K562 (cell line): ENCODE measurements around the gene AVPI1. TPM values are rescaled to one million over a fixed set of nuclear protein-coding genes. Genes with fewer than 3 reads are reported as not detected.

Experiments used
- ATAC-seq: fragments of 200-7000 bp; cut with Tn5 transposase; 3 replicates; pipeline ENCODE4 v1.9.1; 2020; ENCODE audit warnings: moderate library complexity
- BruUV-seq: library from RNA; stranded (reverse); fragments of 400-500 nt; replicated peaks from 2 replicates; lab custom pipeline; 2021; lab: Mats Ljungman, UMichigan
- CTCF ChIA-PET: fragments of 300-600 bp; formaldehyde crosslinking; extraction: SDS; loops from one replicate; lab custom pipeline; 2021; ENCODE audit warnings: low intra/inter-chr PET ratio; lab: Yijun Ruan, JAX
- POLR2A ChIA-PET: fragments of 300-600, 350-650 bp; sonication (Branson Sonifier 250); formaldehyde crosslinking; extraction: SDS; loops from one replicate; lab custom pipeline; 2021; ENCODE audit warnings: antibody characterized with exemption, inconsistent platforms; lab: Yijun Ruan, JAX
- DNase-seq, 4 experiments: peaks; one replicate each; pipeline versions ENCODE4 v3.0.0 to v3.0.0-alpha.2; 2011 to 2018; ENCODE audit warnings: low spot score in 3 of 4, mixed read lengths in 3 of 4; ENCODE audit errors: extremely low read depth in 1 of 4
- FAIRE-seq: peaks from 2 replicates; lab custom pipeline; 2011; peaks lifted over from hg19 to GRCh38; lab: Jason Lieb, UNC
- H2AFZ ChIP-seq: 2 replicates; pipeline ENCODE4 v1.6.0; 2011; ENCODE audit warnings: low read depth, low read length, control low read depth, inconsistent platforms
- H3K27ac ChIP-seq: fragments of 200-600 bp; 3 replicates; pipeline ENCODE4 v1.8.0; 2011; ENCODE audit warnings: low read depth, mild to moderate bottlenecking, control low read depth, inconsistent platforms, low read length, moderate library complexity, mixed read lengths; ENCODE audit errors: extremely low read depth
- H3K27me3 ChIP-seq, 2 experiments: fragments of 300-600 bp in 1 of 2; 2 replicates in 1 of 2; 3 replicates in 1 of 2; pipeline versions ENCODE4 v1.6.0 to v1.8.0; 2011; ENCODE audit warnings: inconsistent platforms in 2 of 2, low read length in 2 of 2, mild to moderate bottlenecking in 1 of 2, mixed read lengths in 1 of 2, moderate library complexity in 1 of 2; ENCODE audit not compliant: control insufficient read depth in 2 of 2, insufficient read depth in 2 of 2
- H3K36me3 ChIP-seq: fragments of 300-600 bp; 3 replicates; pipeline ENCODE4 v1.8.0; 2011; ENCODE audit warnings: mild to moderate bottlenecking, low read length, inconsistent platforms; ENCODE audit not compliant: control insufficient read depth, insufficient read depth
- H3K4me1 ChIP-seq, 2 experiments: fragments of 200-600 bp in 1 of 2; replicated peaks in 1 of 2; 2 replicates in 1 of 2; 3 replicates in 1 of 2; pipeline versions ENCODE4 v1.5.1 to v1.8.0; 2011; ENCODE audit warnings: inconsistent platforms in 2 of 2, low read length in 2 of 2, mild to moderate bottlenecking in 1 of 2, mixed read lengths in 1 of 2, moderate library complexity in 1 of 2; ENCODE audit not compliant: control insufficient read depth in 2 of 2, insufficient read depth in 2 of 2
- H3K4me2 ChIP-seq: 2 replicates; pipeline ENCODE4 v1.6.1; 2011; ENCODE audit warnings: low read length, control low read depth, inconsistent platforms, mixed read lengths; ENCODE audit not compliant: insufficient read depth
- H3K4me3 ChIP-seq: fragments of 200-600 bp; sonication (generic), shearing (Covaris generic); 2 replicates; pipeline ENCODE4 v1.5.1; 2016; ENCODE audit warnings: control low read depth, inconsistent platforms
- H3K79me2 ChIP-seq: fragments of 200-600 bp; 3 replicates; pipeline ENCODE4 v1.8.0; 2011; ENCODE audit warnings: low read length, inconsistent platforms; ENCODE audit not compliant: control insufficient read depth, insufficient read depth
- H3K9ac ChIP-seq, 2 experiments: 2 replicates each; pipeline versions ENCODE4 v1.6.0 to v1.6.1; 2011; ENCODE audit warnings: low read depth in 2 of 2, low read length in 2 of 2, control low read depth in 1 of 2, inconsistent platforms in 1 of 2, mild to moderate bottlenecking in 1 of 2, mixed read lengths in 1 of 2; ENCODE audit not compliant: insufficient read depth in 1 of 2
- H3K9me1 ChIP-seq: one replicate; pipeline ENCODE4 v1.6.0; 2011; ENCODE audit warnings: inconsistent platforms, mild to moderate bottlenecking, low read length, moderate library complexity; ENCODE audit not compliant: control insufficient read depth, insufficient read depth
- H3K9me3 ChIP-seq: replicated peaks from 2 replicates; pipeline ENCODE4 v1.5.1; 2011; ENCODE audit warnings: low read depth, low read length, inconsistent platforms; ENCODE audit not compliant: control insufficient read depth, insufficient read depth
- H4K20me1 ChIP-seq: replicated peaks from 2 replicates; pipeline ENCODE4 v1.6.1; 2011; ENCODE audit warnings: low read length, inconsistent platforms, mixed read lengths; ENCODE audit not compliant: control insufficient read depth, insufficient read depth
- ADNP ChIP-seq: fragments of 200-800 bp; sonication (Bioruptor generic); IDR thresholded peaks from 2 replicates; pipeline ENCODE4 v1.6.1; 2016; ENCODE audit warnings: missing genetic modification characterization, missing compliant biosample characterization
- ATF3 ChIP-seq, 2 experiments: fragments of 450-650 bp in 1 of 2; sonication (generic) in 1 of 2; formaldehyde crosslinking in 1 of 2; IDR thresholded peaks in 1 of 2; conservative IDR thresholded peaks in 1 of 2; 2 replicates each; pipeline versions ENCODE4 v1.6.1 to v1.8.1; 2016 to 2023; ENCODE audit warnings: mild to moderate bottlenecking in 2 of 2, moderate library complexity in 2 of 2, inconsistent platforms in 1 of 2, missing genetic modification reagents in 1 of 2
- BCOR ChIP-seq: fragments of 450-650 bp; IDR thresholded peaks from 2 replicates; pipeline ENCODE4 v1.6.1; 2016
- CREM ChIP-seq: IDR thresholded peaks from 2 replicates; pipeline ENCODE4 v1.6.1; 2014; ENCODE audit warnings: antibody characterized with exemption, low read depth
- EP400 ChIP-seq: fragments of 450-650 bp; IDR thresholded peaks from 2 replicates; pipeline ENCODE4 v1.6.1; 2017; ENCODE audit warnings: antibody characterized with exemption, mild to moderate bottlenecking, moderate library complexity
- FOXK2 ChIP-seq, 2 experiments: fragments of 450-650 bp; IDR thresholded peaks in 1 of 2; conservative IDR thresholded peaks in 1 of 2; 2 replicates each; pipeline ENCODE4 v1.6.1; 2016; ENCODE audit warnings: low read depth in 2 of 2, mild to moderate bottlenecking in 1 of 2
- HNRNPLL ChIP-seq: fragments of 200-400 bp; formaldehyde crosslinking; IDR thresholded peaks from 2 replicates; pipeline ENCODE4 v1.6.1; 2017; ENCODE audit warnings: low read length, low read depth, mild to moderate bottlenecking; ENCODE audit not compliant: poor library complexity, severe bottlenecking
- MAFG ChIP-seq: fragments of 450-650 bp; conservative IDR thresholded peaks from 2 replicates; pipeline ENCODE4 v1.6.1; 2016; ENCODE audit warnings: missing genetic modification characterization, missing compliant biosample characterization
- PHF8 ChIP-seq: fragments of 200-600 bp; sonication (generic); IDR thresholded peaks from 2 replicates; pipeline ENCODE4 v1.6.1; 2012; ENCODE audit warnings: mixed run types, mild to moderate bottlenecking, inconsistent platforms, low read length, moderate library complexity, borderline replicate concordance
- RCOR1 ChIP-seq, 2 experiments: IDR thresholded peaks; 2 replicates each; pipeline ENCODE4 v1.6.1; 2012; ENCODE audit warnings: low read depth in 2 of 2, low read length in 2 of 2, borderline replicate concordance in 1 of 2, improper control_type of control experiment in 1 of 2
- SETDB1 ChIP-seq: IDR thresholded peaks from one replicate; pipeline ENCODE4 v1.6.1; 2012; ENCODE audit warnings: low read length, control low read depth, inconsistent platforms
- SIN3A ChIP-seq, 2 experiments: fragments of 150-350 bp in 1 of 2; IDR thresholded peaks; 2 replicates each; pipeline ENCODE4 v1.6.1; 2011 to 2016; ENCODE audit warnings: borderline replicate concordance in 2 of 2, low read depth in 2 of 2, low read length in 2 of 2, mild to moderate bottlenecking in 2 of 2, moderate library complexity in 2 of 2; ENCODE audit not compliant: control insufficient read depth in 1 of 2
- SUPT5H ChIP-seq: fragments of 450-650 bp; IDR thresholded peaks from 2 replicates; pipeline ENCODE4 v1.6.1; 2016
- TBP ChIP-seq: optimal IDR thresholded peaks from 2 replicates; pipeline ENCODE3; 2011; ENCODE audit warnings: low read depth, low read length, improper control_type of control experiment
- YY1 ChIP-seq, 3 experiments: IDR thresholded peaks; 2 replicates each; pipeline ENCODE4 v1.6.1; 2011; ENCODE audit warnings: low read length in 2 of 3, mild to moderate bottlenecking in 2 of 3, moderate library complexity in 2 of 3, borderline replicate concordance in 1 of 3, control low read depth in 1 of 3, low read depth in 1 of 3; ENCODE audit not compliant: insufficient read depth in 3 of 3, insufficient replicate concordance in 2 of 3, control insufficient read depth in 1 of 3, insufficient read length in 1 of 3; ENCODE audit errors: extremely low read depth in 1 of 3
- ZBTB7A ChIP-seq: IDR thresholded peaks from 2 replicates; pipeline ENCODE4 v1.6.1; 2011; ENCODE audit warnings: low read depth, mild to moderate bottlenecking, low read length, moderate library complexity, borderline replicate concordance; ENCODE audit not compliant: control insufficient read depth
- ZEB2 ChIP-seq: fragments of 450-650 bp; IDR thresholded peaks from 2 replicates; pipeline ENCODE4 v1.6.1; 2016
- ZNF354B ChIP-seq: fragments of 250-450 bp; sonication (Bioruptor Pico); IDR thresholded peaks from 2 replicates; pipeline ENCODE4 v1.4.0; 2020
- ZNF408 ChIP-seq: fragments of 250-450 bp; sonication (Bioruptor Pico); IDR thresholded peaks from 2 replicates; pipeline ENCODE4 v1.4.0; 2020; ENCODE audit warnings: low read depth, mild to moderate bottlenecking, moderate library complexity
- ZNF668 ChIP-seq: fragments of 250-450 bp; sonication (Bioruptor Pico); IDR thresholded peaks from 2 replicates; pipeline ENCODE4 v1.8.0; 2022; ENCODE audit warnings: mild to moderate bottlenecking, inconsistent platforms
- WGBS: fragments of 100-300 bp; shearing (Covaris generic); methylation state at CpG from one replicate; pipeline ENCODE4 v1.1.6; 2016; ENCODE audit warnings: low coverage, mixed read lengths; ENCODE audit not compliant: insufficient coverage; ENCODE audit errors: missing lambda C conversion rate; 5-methylcytosine and 5-hydroxymethylcytosine counted together
- in situ Hi-C: fragments of 300-500 bp; cut with MboI; formaldehyde crosslinking; loops from 4 replicates; pipeline ENCODE4 v1.15.0; 2018; ENCODE audit warnings: inconsistent platforms, mixed read lengths
- intact Hi-C: fragments of 100-400 bp; cut with micrococcal nuclease; formaldehyde crosslinking; loops from 2 replicates; pipeline ENCODE4 v1.14.2; 2022
- polyA plus RNA-seq, 8 experiments: library from polyadenylated mRNA; depleted of rRNA in 4 of 8; stranded (reverse) in 5 of 8; unstranded in 3 of 8; fragments of >200 nt; fragmentation: Nextera tagmentation in 2 of 8; fragmentation: Illumina TruSeq in 1 of 8; extraction: Ambion mirVana in 2 of 8; extraction: Trizol in 1 of 8; gene quantifications; 2 replicates each; pipeline versions ENCODE4 v1.2.1 to v1.2.3, GENCODE V29; 2011 to 2014; ENCODE audit warnings: inconsistent platforms in 1 of 8, missing spikeins in 1 of 8
- total RNA-seq, 7 experiments: library from RNA; depleted of rRNA in 6 of 7; stranded (reverse); fragments of >200 nt in 6 of 7; fragmentation: Illumina TruSeq in 2 of 7; extraction: Trizol in 2 of 7; gene quantifications; 2 replicates each; pipeline versions ENCODE4 v1.2.1 to v1.2.3, GENCODE V29; 2011 to 2021; ENCODE audit warnings: low replicate concordance in 1 of 7

The AVPI1 gene
- total and polyA plus RNA-seq, 9 of the 15 experiments (the other 6 are each of a cell fraction or from before 2014, with no cell fraction given), result 0.90 to 10.4 (median 7.4) TPM

DNA sequence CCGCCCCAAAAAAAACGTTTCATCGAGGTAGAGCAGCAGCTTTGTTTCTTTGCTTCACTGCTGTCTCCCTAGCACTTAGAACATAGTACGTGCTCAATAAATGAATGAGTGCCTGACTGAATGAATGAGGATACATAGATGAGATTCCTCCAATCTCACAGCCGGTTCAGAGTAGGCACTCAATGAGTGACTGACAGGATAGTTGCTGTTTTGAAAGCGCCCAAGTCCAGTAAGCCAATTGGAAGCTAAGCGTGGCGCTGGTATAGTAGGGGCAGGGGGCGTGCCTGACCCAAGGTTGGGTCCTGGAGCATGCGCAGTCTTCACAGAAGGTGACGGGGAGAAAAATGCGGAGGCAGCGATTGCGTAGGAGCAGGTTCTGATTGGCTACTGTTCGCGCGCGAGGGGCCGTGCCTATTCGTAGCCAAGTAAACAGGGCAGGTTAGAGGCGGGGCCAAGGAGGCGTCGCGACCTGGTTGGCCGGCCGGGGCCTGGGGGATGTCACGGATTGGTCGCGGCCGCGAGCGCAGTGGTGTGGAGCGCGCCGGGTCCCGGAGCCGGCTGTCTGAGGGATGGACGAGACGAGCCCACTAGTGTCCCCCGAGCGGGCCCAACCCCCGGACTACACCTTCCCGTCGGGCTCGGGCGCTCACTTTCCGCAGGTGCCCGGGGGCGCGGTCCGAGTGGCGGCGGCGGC lies 46.7 kb downstream of the AVPI1 start, which contains the start of gene PI4K2A:
Gene PI4K2A (plus strand): TSS at position 498 of the 694 bp plus-strand sequence. CDS start 72 bp downstream, at position 570.
- Histone ChIP-seq H2AFZ (peak within 1 kb of the TSS; percentile 98), H3K4me1 (peaks cover 7% of the 10 kb centered on the region in 2 experiments; a peak in 4 of 5 replicates), H3K4me2 (peak within 1 kb of the TSS; percentile 86), H3K79me2 (peaks cover 34% of the 10 kb centered on the region), H3K9me3 (no peaks in the 10 kb centered on the region), H3K36me3 (peaks cover 19% of the 10 kb centered on the region), H3K9ac (peak within 1 kb of the TSS; percentile 67 to 95), H4K20me1 (no peaks in the 10 kb centered on the region), H3K27me3 (no peaks in the 10 kb centered on the region), H3K4me3 (peak within 1 kb of the TSS; percentile 81), H3K27ac (peak within 1 kb of the TSS; percentile 76), H3K9me1 (no peaks in the 10 kb centered on the region)
- ATAC-seq (peak; percentile 99), FAIRE-seq (peak; percentile 95), DNase-seq (peak; percentile 95 to 98 (median 98))
- in situ Hi-C loops (no loop called here), intact Hi-C loops (no loop called here)
- BruUV-seq, result no TSS peak
- WGBS, result 7% methylated on average over 11 of the region's 54 CpGs
- CTCF ChIA-PET, result no interaction called here
- POLR2A ChIA-PET, result interaction anchor here (0.8 to 1.0 kb wide), 3 partner anchors 8 to 27 kb away, joined by 3 to 6 read pairs (median 3); no protein-coding TSS in a partner anchor
- TF ChIP-seq ZBTB7A (peak; percentile 39; the same call in 1 of the 2 replicates), ZNF354B (CRISPR knock-in tag) (no peak), ZEB2 (no peak), BCOR (peak; percentile 97), YY1 (IDR thresholded peaks at IDR 0.05; ENCODE audit: borderline replicate concordance in 1 of 3, control insufficient read depth in 1 of 3, extremely low read depth in 1 of 3, insufficient read depth in 3 of 3, insufficient read length in 1 of 3, insufficient replicate concordance in 2 of 3, low read depth in 1 of 3, low read length in 2 of 3) (peak in 1 of 3 experiments; percentile 20), FOXK2 (conservative IDR thresholded peaks at IDR 0.05 in 1 of 2, IDR thresholded peaks at IDR 0.05 in 1 of 2; ENCODE audit: low read depth in 2 of 2) (peak; percentile 98 to 99), ADNP (tag) (peak; percentile 61; the same call in 1 of the 2 replicates), PHF8 (peak; percentile 60; the same call in 1 of the 2 replicates), ZNF408 (CRISPR knock-in tag) (no peak), HNRNPLL (peak; percentile 92), CREM (peak; percentile 74), MAFG (tag) (peak; percentile 65), ZNF668 (CRISPR knock-in tag) (no peak), SUPT5H (peak; percentile 24; the same call in 1 of the 2 replicates), RCOR1 (IDR thresholded peaks at IDR 0.05; ENCODE audit: borderline replicate concordance in 1 of 2, low read depth in 2 of 2, low read length in 2 of 2) (peak in 1 of 2 experiments; percentile 36; a peak in 2 of 4 replicates), TBP (peak; percentile 43), ATF3 (IDR thresholded peaks at IDR 0.05) (peak; percentile 20; the same call in 1 of the 2 replicates), ATF3 (CRISPR knock-in tag; conservative IDR thresholded peaks at IDR 0.05) (no peak), EP400 (0 out of 2 replicates have a peak, but pooled peaks have one; percentile 20), SIN3A (IDR thresholded peaks at IDR 0.05; ENCODE audit: borderline replicate concordance in 2 of 2, control insufficient read depth in 1 of 2, low read depth in 2 of 2, low read length in 2 of 2) (0 out of 4 replicates have a peak, but pooled peaks of 1 of the 2 experiments have one; percentile 46), SETDB1 (no peak)
